Cardiac fibroblast (primary cell): ENCODE measurements around the gene RMDN2.

Experiments
- DNase-seq, 2 donors: peaks; one replicate each; pipeline versions ENCODE4 v3.0.0 to v3.0.0-alpha.2; 2010; ENCODE audit warnings: low read depth in 2 of 2
- H3K4me3 ChIP-seq, 2 donors: replicated peaks in 1 of 2; 1 replicate in 1 of 2; 2 replicates in 1 of 2; pipeline ENCODE4 v1.5.1; 2011; ENCODE audit warnings: low read depth in 2 of 2, low read length in 2 of 2, mild to moderate bottlenecking in 2 of 2, moderate library complexity in 1 of 2
- CTCF ChIP-seq: IDR thresholded peaks from one replicate; pipeline ENCODE4 v1.5.1; 2011; ENCODE audit warnings: low read depth, mild to moderate bottlenecking, low read length, inconsistent platforms

RMDN2 gene, protein sequence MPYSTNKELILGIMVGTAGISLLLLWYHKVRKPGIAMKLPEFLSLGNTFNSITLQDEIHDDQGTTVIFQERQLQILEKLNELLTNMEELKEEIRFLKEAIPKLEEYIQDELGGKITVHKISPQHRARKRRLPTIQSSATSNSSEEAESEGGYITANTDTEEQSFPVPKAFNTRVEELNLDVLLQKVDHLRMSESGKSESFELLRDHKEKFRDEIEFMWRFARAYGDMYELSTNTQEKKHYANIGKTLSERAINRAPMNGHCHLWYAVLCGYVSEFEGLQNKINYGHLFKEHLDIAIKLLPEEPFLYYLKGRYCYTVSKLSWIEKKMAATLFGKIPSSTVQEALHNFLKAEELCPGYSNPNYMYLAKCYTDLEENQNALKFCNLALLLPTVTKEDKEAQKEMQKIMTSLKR

DNA sequence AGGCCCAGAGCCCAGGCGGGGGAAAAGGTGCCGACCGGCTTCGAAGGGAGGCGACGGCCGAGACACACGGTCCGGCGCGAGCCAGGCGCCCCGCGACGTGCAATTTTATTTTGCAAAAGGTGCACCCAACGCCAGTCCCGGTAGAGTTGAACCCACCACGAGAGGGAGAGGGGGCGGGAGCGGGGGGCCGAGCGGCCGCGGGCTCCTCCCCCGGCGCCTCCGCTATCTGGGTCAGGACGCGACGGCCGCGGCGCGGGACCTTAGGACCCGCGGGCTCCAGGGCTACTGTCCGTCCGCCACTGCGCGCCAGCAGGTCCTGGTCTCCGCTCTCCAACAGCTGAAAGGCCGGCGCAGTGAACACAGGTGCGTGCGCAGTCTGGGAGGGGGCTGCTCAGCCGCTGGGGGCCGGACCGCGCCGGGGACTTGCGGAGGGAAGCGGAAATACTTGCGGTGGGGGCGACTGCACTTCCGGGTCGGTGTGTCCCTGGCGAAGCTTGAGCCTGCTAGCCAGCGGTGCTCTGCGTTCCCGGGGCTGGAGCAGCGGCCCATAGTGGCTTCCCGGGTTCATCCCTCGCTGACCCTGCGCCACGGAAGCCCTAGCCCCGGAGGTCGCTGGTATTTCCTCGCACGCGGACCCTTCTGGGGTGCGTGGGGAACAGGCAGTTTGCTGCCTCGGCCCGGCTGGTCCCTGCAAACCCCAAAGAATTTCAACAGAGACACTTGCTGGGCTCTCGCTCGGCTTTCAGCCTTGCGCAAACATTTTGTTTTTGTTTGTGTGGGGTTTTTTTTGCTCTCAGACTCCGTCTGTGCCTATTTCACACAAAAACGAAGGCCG, at the start of gene RMDN2:
RMDN2 (plus strand) TSS at position 225 of the 835 bp plus-strand sequence. CDS start 3,991 bp downstream, outside the sequence.
- H3K4me3 ChIP-seq, result peak within 1 kb of the TSS; percentile 75 to 77
- no peak for TF ChIP-seq CTCF
- peak; percentile 92 to 95 for DNase-seq

DNA sequence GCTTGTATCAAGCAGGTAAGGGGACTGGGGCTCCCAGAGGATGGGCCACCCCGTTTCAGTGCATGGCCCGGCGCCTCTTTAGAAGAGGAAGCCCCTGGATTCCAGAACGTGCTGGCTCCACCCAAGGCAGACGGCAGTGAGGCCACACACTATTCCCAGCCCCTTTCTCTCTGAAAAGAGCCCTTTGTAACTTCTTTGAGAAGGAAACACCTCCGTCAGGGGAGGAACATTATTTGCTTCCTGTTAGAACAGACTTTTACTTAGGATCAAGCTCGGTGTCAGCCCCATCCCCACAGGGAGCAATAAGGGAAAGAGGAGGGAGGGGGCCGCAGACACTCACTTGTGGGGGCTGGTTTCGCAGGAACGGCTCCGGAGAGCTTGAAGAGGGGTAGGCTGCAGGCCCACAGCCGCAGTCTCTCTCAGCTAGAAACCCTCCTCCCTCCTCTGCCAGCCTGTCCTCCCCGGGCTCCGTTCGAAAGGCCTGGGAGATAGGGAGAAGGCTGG, 49.6 kb upstream of the RMDN2 start:
- H3K4me3 ChIP-seq, result no peak overlapping the region
- TF ChIP-seq CTCF, result no peak
- no peak for DNase-seq

GRCh38 chr2:37876227-37876626, 48.9 kb upstream of the RMDN2 start:
- H3K4me3 ChIP-seq, result no peak overlapping the region
- no peak for TF ChIP-seq CTCF
- DNase-seq, result no peak

DNA sequence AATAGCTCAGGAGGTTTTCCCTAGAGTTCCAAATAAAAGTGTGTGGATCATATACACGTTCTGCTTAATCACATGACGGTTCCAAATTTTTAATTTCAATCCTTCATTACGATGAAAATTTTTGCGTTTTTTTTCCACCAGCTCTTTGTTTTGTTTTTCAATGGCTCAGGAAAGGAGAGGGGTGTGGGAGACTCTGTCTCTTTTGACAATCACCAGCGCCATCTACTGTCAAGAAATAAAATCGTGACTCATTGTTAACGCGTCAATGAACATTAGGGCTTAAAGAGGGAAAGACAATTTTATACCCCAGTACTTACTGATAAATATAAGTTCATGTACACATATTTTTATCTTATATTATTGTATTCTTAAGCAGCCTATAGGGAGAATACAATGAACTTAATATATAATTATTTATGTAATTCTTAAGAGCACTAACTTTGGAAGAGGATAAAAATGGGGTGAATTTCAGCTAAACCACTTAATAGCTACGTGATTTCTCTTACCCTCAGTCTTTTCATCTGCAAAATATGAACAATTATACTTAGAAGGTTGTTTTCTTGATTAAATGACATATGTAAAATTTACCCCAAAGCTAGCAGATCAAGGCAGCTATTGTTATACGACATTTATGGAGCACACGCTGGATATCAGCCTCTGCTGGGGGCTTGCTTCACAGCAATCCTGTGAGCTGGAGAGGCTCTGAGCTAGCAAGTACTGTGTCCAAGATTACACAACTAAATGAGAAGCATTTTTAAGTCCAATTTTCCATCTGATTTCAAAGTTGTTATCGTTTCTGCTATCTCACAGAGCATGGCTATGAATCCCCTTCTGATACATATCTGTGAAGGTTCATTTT, 47.4 kb upstream of the RMDN2 start:
- peak; percentile 47 for TF ChIP-seq CTCF
- no peak overlapping the region for H3K4me3 ChIP-seq
- peak; percentile 74 to 81 for DNase-seq

GRCh38 chr2:37878536-37878935, 46.6 kb upstream of the RMDN2 start:
- no peak overlapping the region for H3K4me3 ChIP-seq
- no peak for DNase-seq
- TF ChIP-seq CTCF, result no peak

DNA sequence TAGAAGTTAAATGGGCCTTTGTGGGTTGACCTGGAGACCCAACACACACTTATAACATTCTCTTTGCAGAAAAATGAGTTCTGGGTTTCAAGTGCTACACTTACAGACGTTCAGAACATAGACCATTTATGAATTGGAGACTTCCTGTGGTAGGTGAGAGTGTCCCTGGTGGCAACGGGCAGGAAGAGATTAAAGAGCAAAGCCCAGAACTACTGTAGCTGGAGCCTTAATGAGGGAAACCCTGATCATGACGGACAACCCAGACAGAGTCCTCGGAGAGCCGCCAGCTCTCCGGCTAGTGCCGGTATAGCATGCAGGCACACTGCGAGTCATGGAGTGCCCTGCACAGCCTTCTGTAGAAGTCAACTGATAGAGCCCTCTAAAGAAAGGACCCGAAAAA, 44.5 kb upstream of the RMDN2 start:
- no peak for DNase-seq
- no peak overlapping the region for H3K4me3 ChIP-seq
- TF ChIP-seq CTCF, result no peak
